SIG-M5 treated with dmso at 0.1 percent for 504 hours (cell line): ENCODE data around the gene AUNIP.
"Not testable (repeated sequence)": the region's sequence is repeated elsewhere in the genome, so short reads cannot be mapped to it uniquely, and the experiment has no call there.

Source experiments
- DNase-seq: peaks from one replicate; lab custom pipeline; 2025; ENCODE audit not compliant: unreplicated experiment; lab: John Stamatoyannopoulos, UW

AUNIP gene

DNA sequence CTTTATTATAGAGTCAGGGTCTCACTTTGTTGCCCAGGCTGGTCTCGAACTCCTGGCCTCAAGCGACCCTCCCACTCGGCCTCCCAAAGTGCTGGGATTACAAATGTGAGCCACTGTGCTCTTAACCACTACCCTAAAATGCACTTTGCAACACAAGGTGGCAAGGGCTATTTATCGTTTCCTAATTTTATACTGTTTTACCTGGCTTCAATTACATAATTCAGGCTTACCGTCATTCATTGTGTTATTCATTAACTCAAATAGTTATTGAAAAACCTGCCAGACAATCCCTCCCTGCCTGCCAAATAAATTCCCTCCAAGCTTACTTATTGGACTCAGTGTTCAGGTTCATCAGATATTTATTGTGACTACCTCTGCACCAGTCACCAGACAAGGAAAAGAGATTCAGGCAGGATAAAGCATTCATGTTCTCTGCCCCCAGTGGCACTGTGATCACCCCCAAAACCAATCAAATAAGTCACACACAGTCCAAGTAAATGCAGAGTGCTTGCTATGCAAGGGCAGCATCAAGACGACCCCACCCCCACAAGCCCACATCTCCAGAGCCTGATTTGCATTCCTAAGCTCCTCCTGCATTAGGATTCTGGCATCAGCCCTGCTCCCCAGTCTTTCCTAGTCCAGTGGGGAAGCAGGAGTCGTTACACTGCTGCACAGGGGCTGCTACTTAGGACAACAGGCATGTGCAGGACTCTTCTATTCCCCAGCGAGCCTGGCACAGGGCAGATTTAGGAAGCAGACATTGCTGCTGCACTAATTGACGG is 8.1 kb upstream of the AUNIP start:
- DNase-seq, result no peak

DNA sequence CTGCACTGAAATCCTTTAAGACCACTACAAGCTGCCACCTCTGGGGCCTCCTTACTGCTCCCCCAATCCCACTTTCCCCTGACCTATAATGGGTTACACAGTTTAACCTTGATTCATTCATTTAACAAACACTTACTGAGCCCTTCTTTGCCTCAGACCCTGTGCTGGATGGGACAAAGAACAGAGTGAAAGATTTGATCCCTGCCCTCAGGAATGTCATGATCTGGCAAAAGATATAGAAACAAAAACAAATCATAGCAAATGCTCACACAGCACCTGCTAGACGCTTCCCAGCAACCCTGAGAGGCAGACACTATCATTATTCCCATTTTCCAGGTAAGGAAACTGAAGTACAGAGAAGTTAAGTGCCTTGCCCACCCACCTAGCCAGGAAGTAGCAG is 7.0 kb upstream of the AUNIP start:
- DNase-seq, result no peak

DNA sequence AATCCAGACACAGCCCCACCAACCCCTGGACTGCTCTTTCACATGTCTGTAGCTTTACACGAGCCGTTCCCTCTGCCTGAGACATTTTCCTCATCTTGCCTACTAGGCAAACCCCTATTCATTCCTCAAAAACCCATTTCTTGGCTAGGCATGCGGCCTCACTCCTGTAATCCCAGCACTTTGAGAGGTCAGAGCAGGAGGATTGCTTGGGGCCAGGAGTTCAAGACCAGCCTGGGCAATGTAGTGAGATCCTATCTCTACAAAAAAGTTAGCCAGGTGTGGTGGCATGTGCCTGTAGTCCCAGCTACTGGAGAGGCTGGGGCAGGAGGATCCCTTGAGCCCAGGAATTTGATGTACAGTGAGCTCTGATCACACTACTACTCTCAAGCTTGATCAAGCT is 5.2 kb upstream of the AUNIP start:
- DNase-seq, result no peak

DNA sequence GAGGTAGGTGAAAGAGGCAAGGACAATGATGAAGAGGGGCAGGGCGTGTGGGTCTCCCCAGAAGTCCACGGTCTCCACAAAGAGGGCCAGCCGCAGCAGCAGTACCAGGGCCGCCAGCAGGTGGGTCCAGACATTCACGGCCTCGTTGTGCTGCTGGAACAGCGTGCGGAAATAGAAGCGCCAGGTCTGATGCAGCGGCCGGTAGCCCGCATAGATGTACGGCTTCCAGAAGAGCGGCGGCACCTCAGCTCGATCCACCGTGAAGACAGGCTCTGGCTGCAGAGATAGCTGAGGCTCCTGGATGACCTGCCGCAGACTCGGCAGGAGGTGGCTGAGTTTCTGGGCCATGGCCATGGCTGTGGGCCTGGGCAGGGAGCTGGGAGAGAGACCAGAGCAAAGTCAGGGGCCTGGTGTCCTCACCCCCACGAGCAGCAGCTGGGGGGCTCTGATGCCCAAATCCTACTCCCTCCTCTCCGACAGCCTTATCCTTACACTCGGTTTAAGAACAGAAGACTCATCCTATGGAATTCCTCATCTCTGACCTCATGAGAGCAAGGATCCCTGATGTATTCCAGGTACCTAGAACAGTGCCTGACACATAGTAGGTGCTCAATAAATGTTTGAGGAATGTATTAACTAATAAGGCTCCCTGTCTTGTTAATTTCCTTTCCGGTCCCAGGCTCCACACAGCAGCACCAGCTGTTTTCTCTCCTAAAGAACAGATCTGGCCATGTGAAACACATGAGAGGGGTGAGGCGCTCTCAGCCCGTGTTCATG is 4.4 kb upstream of the AUNIP start:
- no peak for DNase-seq

DNA sequence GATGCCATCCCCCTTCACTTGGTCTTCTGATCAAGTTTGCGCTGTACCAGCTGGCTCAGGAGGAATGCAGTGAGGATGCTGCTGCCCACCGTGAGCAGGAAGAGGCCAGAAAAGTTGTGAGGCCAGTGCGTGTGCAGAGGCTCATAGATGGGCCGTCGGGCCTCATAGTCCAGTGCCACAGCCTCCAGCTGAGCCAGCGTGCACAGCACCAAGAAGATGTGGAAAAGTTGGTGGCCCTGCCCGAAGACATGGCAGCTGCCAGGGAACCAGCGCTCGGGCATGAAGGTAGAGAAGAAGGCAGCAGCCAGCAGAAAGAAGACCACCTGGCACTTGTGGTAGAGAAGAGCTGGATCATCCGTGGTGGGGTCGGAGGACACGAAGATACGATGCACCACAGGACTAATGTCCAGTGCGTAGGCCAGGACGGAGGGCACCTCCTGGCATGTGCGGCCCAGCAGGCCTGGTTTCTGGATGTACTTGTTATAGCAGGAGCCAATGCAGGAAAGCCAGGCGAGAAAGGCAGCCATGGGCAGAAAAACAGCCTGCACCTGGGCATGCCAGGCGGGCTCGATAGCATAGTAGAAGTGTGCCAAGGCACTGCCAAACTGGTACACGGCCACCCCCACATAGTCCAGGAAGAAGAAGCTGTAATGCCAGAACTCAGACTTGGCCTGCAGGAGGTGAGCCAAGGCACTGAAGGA is 3.7 kb upstream of the AUNIP start:
- DNase-seq, result no peak

DNA sequence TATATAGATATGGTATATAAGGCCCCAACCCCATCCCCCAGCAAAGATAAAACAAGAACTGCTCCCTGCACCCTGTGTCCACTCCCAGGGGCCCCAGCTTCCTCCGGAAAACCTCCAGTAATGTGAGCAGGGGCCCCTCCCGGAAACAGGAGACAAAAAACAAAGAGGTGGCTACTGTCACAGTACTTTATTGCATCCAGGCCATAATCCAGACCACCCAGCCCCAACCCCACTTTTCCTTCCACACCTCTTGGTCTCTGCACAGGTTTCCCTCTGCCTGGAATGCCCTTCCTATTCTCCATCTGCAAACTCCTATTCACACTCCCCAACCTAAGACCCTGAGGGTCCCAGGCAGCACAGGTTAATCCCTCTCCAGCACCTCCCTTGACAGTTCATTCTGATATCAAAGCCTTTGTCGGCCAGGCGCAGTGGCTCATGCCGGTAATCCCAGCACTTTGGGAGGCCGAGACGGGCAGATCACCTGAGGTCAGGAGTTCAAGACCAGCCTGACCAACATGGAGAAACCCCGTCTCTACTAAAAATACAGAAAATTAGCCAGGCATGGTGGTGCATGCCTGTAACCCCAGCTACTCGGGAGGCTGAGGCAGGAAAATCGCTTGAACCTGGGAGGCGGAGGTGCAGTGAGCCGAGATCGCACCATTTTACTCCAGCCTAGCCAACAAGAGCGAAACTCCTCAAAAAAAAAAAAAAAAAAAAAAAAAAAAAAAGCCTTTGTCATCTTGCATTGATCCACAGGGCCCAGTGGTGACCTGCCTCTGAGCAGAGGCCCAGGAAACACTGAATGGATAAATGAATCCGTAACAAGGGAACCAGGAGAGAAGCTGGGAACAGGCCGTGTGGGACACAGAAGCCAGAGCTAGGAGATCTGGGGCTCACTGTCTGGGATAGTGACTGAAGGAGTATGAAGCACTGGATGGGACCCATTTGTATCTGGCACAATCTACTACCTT is 2.3 kb upstream of the AUNIP start:
- DNase-seq, result peak; percentile 51

DNA sequence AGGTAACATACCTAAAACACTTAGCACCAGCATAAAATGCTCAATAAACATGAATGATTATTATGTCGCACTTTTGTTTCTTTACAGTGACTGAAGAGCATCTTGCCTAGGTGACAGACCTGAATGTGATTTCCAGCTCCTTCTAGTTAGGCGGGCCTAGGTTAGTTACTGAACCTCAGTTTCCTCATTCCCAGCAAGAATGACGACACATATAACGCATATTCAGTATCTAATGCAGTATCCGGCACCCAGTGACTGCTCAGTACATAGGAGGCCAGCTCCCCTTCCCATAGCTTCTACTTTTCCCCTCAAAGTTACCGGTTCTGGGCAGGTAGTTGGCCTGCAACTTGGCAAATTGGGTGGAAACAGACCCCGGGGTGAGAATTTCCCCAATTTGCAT is 763 bp downstream of the AUNIP start:
- DNase-seq, result peak; percentile 60

DNA sequence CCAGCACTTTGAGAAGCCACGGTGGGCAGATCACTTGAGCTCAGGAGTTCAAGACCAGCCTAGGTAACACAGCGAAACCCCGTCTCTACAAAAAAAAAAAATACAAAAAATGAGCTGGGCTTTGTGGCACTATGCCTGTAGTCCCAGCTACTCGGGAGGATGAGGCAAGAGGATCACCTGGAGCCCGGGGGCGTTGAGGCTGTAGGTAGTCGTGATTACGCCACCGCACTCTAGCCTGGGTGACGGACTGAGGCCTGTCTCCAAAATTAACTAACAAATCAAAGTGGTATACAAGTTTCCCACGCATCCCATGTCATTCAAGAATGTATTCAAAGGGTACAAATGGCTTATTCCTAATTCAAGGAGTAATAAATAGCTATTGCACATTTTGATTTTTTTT is 2.4 kb downstream of the AUNIP start:
- no peak for DNase-seq

DNA sequence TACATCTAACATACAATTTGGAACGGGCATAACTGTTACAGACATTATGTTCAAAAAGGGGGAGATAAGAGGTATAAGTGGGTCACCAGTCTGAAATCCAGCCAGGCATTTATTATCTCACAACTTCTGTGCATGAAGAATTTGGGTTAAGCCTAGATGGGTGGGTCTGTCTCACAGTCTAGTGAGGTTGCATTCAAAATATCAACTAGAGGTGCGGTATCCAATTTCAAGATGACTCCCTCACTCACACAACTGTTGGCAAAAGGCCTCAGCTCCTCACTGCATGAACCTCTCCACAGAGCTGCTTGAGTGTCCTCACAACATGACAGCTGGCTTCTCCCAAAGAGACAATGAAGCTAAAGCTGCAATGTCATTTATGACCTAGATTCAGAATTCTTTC is 4.7 kb downstream of the AUNIP start:
- DNase-seq, result no peak

DNA sequence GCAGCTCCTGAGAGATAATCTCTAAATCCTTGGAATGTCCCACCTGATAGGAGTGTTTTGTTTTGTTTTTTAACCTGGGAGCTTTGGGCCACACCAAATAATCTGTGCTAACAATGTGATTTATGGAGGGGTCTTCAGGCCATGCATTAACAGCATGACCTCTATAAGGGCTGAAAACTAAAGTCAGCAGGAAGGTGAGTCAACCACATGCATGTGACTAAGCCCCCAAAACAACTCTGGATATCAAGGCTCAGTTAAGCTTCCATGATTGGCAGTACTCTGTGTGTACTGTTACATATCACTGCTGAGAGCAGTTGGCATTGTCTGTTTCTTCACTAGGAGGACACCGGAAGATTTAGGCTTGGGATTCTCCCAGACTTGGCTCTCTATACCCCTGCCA is 10.7 kb downstream of the AUNIP start:
- no peak for DNase-seq

DNA sequence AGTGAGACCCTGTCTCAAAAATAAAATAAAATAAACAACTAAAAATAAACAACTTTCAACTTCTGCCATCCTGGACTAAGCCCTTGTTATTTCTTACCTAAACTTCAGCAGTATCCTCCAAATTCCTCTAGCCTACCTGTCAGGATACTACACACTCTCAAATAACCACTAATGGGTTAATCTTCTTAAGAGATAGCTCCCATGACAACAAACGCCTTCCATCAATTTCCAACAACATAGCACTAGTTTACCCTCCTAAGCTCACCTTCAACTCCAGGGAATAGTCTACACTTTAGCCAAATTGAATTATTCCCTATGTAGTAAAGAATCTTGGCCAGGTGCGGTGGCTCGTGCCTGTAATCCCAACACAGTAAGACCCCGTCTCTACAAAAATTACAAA is 11.3 kb downstream of the AUNIP start:
- DNase-seq, result no peak

DNA sequence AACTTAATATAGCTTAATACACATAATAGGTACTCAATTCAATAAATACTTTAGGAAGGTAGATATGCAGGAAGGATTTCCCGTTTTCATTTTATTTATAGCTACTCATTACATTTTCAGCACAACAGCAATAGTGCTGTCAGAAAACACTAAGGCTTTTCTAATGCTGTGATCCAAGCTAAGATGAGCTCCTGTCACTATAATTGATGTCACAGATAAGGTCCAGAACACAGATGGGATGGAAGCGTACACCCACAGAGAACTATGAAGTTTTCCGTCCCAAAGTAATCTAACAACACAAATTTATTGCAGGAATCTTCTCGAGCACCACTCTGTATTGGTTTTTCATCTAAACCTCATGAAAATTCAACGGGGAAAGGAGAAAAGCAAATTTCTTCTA is 13.6 kb downstream of the AUNIP start:
- DNase-seq, result no peak

DNA sequence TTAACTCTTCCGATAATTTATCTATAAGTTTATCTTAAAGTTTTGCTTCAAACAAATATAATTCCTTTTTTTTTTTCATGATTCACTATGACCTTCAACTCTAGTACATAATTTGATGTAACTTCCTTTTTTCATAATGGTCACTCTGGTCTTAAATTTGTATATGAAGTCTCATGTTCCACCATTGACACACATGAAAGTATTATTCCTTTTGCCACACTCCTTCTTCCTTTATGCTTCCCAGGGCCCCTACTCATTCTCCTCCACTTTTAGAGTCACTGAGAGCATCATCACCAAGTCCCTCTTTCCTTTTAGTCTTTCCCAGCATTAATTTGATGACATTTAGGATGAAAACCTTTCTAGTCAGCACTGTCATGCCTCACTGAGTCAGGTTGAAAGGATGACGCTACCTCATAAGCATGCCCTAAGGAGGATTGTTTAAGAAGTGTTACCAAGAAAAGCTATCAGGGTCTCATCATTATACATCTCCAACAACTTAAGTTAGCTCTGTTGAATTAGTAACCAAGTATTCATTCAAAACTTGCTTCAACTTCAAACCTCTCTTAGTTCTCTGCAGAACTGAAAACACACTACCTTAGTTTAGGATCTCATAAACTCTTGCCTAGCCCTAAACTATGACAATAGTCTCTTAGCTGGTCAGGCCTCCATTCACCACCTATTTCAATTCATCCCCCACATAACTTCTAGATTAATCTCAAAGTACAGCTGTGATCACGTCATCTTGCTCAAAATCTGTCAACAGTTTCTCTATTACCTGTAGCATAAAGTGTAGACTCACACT is 14.5 kb downstream of the AUNIP start:
- no peak for DNase-seq

DNA sequence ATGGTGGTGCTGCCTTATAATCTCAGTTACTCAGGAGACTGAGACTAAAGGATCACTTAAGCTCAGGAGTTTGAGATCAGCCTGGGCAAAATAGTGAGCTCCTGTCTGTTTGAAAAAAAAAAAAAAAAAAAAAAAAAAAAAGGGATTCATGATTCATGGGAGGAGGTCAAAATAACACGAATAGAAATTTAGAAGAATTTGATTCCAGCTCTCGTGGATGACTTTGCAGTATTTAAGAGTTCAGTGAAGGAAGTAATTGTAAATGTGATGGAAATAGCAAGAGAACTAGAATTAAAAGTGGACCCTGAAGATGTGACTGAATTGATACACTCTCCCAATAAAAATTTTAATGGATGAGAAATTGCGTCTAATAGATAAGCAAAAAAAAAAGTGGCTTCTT is 15.8 kb downstream of the AUNIP start:
- no peak for DNase-seq

DNA sequence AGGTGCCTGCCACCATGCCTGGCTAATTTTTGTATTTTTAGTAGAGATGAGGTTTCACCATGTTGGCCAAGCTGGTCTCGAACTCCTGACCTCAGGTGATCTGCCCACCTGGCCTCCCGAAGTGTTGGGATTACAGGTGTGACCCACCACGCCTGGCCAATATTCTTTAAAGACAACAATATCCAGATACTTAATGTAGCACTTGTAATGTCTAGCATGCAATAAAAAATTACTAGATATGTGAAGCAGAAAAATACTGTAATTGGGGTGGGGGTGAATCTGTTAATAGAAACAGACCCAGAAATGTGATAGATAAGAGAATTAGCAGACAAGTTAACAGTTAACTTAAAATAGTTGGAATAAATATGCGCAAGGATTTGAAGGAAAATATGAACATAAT is 19.4 kb downstream of the AUNIP start:
- not testable (repeated sequence) for DNase-seq

DNA sequence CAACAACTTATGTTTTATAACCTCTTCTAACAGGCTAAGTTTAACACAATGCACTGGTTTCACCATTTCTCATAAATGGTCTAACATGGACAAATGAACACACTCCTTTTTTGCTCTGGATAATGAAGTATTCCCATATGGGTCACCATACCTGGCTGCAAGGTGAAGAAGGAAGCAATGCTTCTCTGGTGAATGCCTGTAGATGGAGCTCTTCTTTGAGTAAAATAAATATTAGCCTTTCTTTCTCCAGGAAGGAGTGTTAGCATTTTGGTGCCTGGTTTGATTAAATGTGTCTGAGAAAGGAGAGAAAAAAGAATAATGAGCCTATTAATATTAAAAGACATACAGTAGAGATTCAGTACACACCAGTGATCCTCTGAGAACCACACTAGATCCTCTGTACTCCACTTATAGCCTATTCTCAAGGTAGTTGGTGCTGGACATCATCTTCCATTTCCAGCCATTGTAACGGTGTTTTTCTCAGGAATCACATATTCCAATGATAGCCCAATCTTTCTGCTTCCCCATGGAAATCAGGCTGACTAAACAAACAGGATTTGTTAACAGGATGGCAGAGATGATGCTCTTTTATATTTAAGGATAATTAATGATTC is 21.9 kb downstream of the AUNIP start:
- no peak for DNase-seq

DNA sequence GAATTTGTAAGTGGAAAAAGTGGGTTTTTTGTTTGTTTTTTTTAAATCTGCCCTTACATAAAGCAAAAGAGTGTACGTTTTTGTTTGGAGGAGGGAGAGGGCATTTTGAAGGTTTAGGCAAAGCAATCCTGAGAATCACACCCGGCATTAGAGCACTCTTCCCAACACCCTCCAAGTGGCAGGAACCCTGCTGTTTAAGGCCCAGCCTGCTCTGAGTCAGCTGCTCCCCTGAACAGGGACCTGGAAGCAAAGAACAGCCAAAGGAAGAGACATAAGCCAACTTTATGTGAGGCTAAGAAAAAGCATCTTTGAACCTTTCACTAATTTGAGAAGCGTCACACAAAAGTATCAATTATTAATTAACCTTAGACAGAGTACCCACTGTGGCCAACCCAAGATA is 22.6 kb downstream of the AUNIP start:
- no peak for DNase-seq

DNA sequence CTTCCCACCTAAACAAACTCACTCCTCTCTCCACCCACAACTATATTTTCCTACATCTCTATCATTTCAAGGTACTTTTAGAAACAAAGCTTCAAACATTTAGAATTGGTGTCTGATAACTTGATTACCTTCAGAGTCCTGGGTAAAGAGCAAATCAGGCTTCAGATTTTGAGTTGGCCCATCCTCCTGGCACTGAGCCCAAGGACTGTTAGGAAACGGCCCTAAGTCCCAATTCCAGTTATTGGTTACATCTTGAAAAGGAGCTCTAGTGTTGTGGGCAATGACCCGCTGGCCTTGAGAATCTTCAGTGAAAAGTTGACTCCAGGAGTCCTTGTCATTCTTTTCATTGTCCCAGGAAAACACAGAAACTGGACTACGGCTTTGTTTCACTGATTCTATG is 24.4 kb downstream of the AUNIP start:
- no peak for DNase-seq

DNA sequence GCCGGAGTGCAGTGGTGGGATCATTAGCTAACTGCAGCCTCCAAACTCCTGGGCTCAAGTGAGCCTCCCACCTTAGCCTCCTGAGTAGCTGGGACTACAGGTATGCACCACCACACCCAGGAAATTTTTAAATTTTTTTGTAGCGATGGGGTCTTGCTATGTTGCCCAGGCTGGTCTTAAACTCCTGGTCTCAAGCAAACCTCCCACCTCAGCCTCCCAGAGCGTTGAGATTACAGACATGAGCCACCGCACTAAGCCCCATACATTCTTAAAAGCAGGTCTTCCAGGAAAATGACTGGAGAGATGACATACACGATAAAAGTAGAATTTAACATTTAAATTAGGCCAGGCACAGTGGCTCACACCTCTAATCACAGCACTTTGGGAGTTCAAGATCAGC is 26.1 kb downstream of the AUNIP start:
- no peak for DNase-seq
